Body of pancreas (tissue), 4 donors: ENCODE measurements around the gene SNURF.

Source experiments
- CTCF ChIP-seq, 7 experiments: fragments of 450-650 bp in 4 of 7; fragments of 200-600 bp in 3 of 7; sonication (generic) in 3 of 7; IDR thresholded peaks; one replicate each; pipeline ENCODE4 v1.5.1; 2016 to 2019; ENCODE audit warnings: antibody characterized with exemption in 7 of 7
- POLR2A ChIP-seq, 3 donors: fragments of 450-650 bp; IDR thresholded peaks; one replicate each; pipeline ENCODE4 v1.6.1; 2016; ENCODE audit warnings: antibody characterized with exemption in 3 of 3, mild to moderate bottlenecking in 2 of 3

GRCh38 chr15:24940236-24940635 lies 14.6 kb upstream of the SNURF start:
- no peak for TF ChIP-seq CTCF (IDR thresholded peaks at IDR 0.05)
- TF ChIP-seq POLR2A (IDR thresholded peaks at IDR 0.05), result no peak
